A673 (cell line): Measurements from ENCODE around the gene TCP11.

ENCODE experiments used
- CTCF ChIP-seq: fragments of 300-800, 200-600 bp; sonication (generic); conservative IDR thresholded peaks from 2 replicates; pipeline ENCODE4 v1.5.1; 2017; ENCODE audit warnings: low read depth, mild to moderate bottlenecking, antibody characterized with exemption, low read length, moderate library complexity, mixed read lengths
- EZH2 ChIP-seq: fragments of 200-600 bp; sonication (generic); IDR thresholded peaks from 2 replicates; pipeline ENCODE4 v1.6.1; 2017; ENCODE audit warnings: borderline replicate concordance, low read depth, mild to moderate bottlenecking, mixed read lengths, antibody characterized with exemption, low read length; ENCODE audit not compliant: poor library complexity, severe bottlenecking

- TF ChIP-seq CTCF (no peak), EZH2 (no peak)
Measured at GRCh38 chr6:35088281-35089215, 52.6 kb downstream of the TCP11 start.
